B cell (primary cell): Measurements from ENCODE around the gene SLC39A8. TPM values are rescaled to one million over a fixed set of nuclear protein-coding genes. Genes with fewer than 3 reads are reported as not detected.
"Not testable (repeated sequence)": the region's sequence is repeated elsewhere in the genome, so short reads cannot be mapped to it uniquely, and the experiment has no call there.

ENCODE experiments used
- ATAC-seq: fragments of 200-7000 bp; cut with Tn5 transposase; one replicate; pipeline ENCODE4 v1.10.0; 2021; ENCODE audit warnings: low read depth, mild to moderate bottlenecking, moderate number of reproducible peaks, moderate library complexity
- CTCF ChIA-PET: fragments of 350-600 bp; sonication (Branson Sonifier 250); formaldehyde crosslinking; loops from one replicate; lab custom pipeline; 2021; ENCODE audit warnings: antibody characterized with exemption, inconsistent platforms; lab: Charles Lee
- POLR2A ChIA-PET: fragments of 350-600 bp; sonication (Branson Sonifier 250); formaldehyde crosslinking; loops from one replicate; lab custom pipeline; 2021; ENCODE audit warnings: antibody characterized with exemption; lab: Charles Lee
- DNase-seq: peaks from one replicate; pipeline ENCODE4 v3.0.0; 2013
- H2AFZ ChIP-seq: 2 replicates; pipeline ENCODE4 v1.6.1; 2012; ENCODE audit warnings: mild to moderate bottlenecking, low read depth, low read length; ENCODE audit not compliant: insufficient read depth, poor library complexity, severe bottlenecking
- H3K27ac ChIP-seq, 2 donors: 1 replicate in 1 of 2; 2 replicates in 1 of 2; pipeline ENCODE4 v1.5.1; 2012 to 2013; ENCODE audit warnings: low read length in 2 of 2, mild to moderate bottlenecking in 2 of 2, moderate library complexity in 1 of 2
- H3K27me3 ChIP-seq, 4 experiments: fragments of 200-600 bp in 1 of 4; sonication (generic) in 1 of 4; replicated peaks in 1 of 4; 1 replicate in 2 of 4; 2 replicates in 2 of 4; pipeline versions ENCODE4 v1.6.1 to v1.7.0; 2013 to 2016; ENCODE audit warnings: low read length in 3 of 4, mild to moderate bottlenecking in 2 of 4, mixed read lengths in 1 of 4, moderate library complexity in 1 of 4; ENCODE audit not compliant: insufficient read depth in 4 of 4, control insufficient read depth in 3 of 4; ENCODE audit errors: control extremely low read depth in 1 of 4
- H3K36me3 ChIP-seq, 2 experiments: replicated peaks in 1 of 2; 1 replicate in 1 of 2; 2 replicates in 1 of 2; pipeline versions ENCODE4 v1.6.1 to v1.7.1; 2013; ENCODE audit warnings: low read length in 1 of 2; ENCODE audit not compliant: insufficient read depth in 2 of 2, control insufficient read depth in 1 of 2; ENCODE audit errors: control extremely low read depth in 1 of 2, extremely low read depth in 1 of 2
- H3K4me1 ChIP-seq, 2 donors: fragments of 200-600 bp in 1 of 2; sonication (generic) in 1 of 2; 1 replicate in 1 of 2; 2 replicates in 1 of 2; pipeline versions ENCODE4 v1.5.1 to v1.6.1; 2013 to 2017; ENCODE audit warnings: low read length in 2 of 2; ENCODE audit not compliant: control insufficient read depth in 2 of 2, insufficient read depth in 2 of 2
- H3K4me2 ChIP-seq: replicated peaks from 2 replicates; pipeline ENCODE3; 2012; ENCODE audit warnings: mild to moderate bottlenecking, low read depth, low read length; ENCODE audit not compliant: poor library complexity, severe bottlenecking
- H3K4me3 ChIP-seq, 5 experiments: fragments of 200-600 bp in 1 of 5; sonication (generic) in 1 of 5; 1 replicate in 3 of 5; 2 replicates in 2 of 5; pipeline versions ENCODE4 v1.5.1 to v1.7.0; 2011 to 2016; ENCODE audit warnings: low read length in 4 of 5, mild to moderate bottlenecking in 4 of 5, low read depth in 2 of 5, control low read depth in 1 of 5, moderate library complexity in 1 of 5; ENCODE audit not compliant: insufficient read depth in 1 of 5; ENCODE audit errors: control extremely low read depth in 1 of 5, extremely low read depth in 1 of 5
- H3K79me2 ChIP-seq: fragments of 200-600 bp; sonication (generic); one replicate; pipeline ENCODE4 v1.6.0; 2016; ENCODE audit warnings: low read length; ENCODE audit not compliant: control insufficient read depth, insufficient read depth
- H3K9ac ChIP-seq: fragments of 200-600 bp; sonication (generic); 2 replicates; pipeline ENCODE4 v1.6.1; 2017; ENCODE audit warnings: mild to moderate bottlenecking, low read length, moderate library complexity
- H3K9me3 ChIP-seq, 3 donors: one replicate each; pipeline versions ENCODE4 v1.6.1 to v1.7.1; 2013; ENCODE audit warnings: low read length in 2 of 3; ENCODE audit not compliant: control insufficient read depth in 2 of 3, insufficient read depth in 1 of 3; ENCODE audit errors: control extremely low read depth in 1 of 3
- H4K20me1 ChIP-seq: 2 replicates; pipeline ENCODE4 v1.6.0; 2012; ENCODE audit warnings: mild to moderate bottlenecking, low read length; ENCODE audit not compliant: insufficient read depth, control insufficient read depth, poor library complexity, severe bottlenecking
- H3K27ac Mint-ChIP-seq: one replicate; pipeline ENCODE4 v1.8.0; 2021; ENCODE audit warnings: mixed read lengths
- H3K27me3 Mint-ChIP-seq: one replicate; pipeline ENCODE4 v1.8.0; 2021; ENCODE audit warnings: mixed read lengths
- H3K4me1 Mint-ChIP-seq: one replicate; pipeline ENCODE4 v1.8.0; 2021; ENCODE audit warnings: mixed read lengths
- H3K4me3 Mint-ChIP-seq: one replicate; pipeline ENCODE4 v1.8.0; 2021; ENCODE audit warnings: mixed read lengths
- H3K9me3 Mint-ChIP-seq: one replicate; pipeline ENCODE4 v1.8.0; 2022; ENCODE audit warnings: mixed read lengths; ENCODE audit not compliant: insufficient read depth
- CTCF ChIP-seq: fragments of 200-600 bp; IDR thresholded peaks from one replicate; pipeline ENCODE4 v1.8.0; 2022; ENCODE audit warnings: antibody characterized with exemption, mild to moderate bottlenecking
- EZH2 ChIP-seq: IDR thresholded peaks from 2 replicates; pipeline ENCODE4 v1.6.1; 2012; ENCODE audit warnings: borderline replicate concordance, low read depth, mild to moderate bottlenecking, moderate library complexity, low read length; ENCODE audit not compliant: insufficient read depth, poor library complexity, severe bottlenecking
- WGBS: methylation state at CpG from one replicate; pipeline ENCODE4 v1.1.5; 2013; ENCODE audit warnings: missing lambda C conversion rate; ENCODE audit not compliant: insufficient coverage; 5-methylcytosine and 5-hydroxymethylcytosine counted together
- intact Hi-C: fragments of 100-400 bp; cut with micrococcal nuclease; formaldehyde crosslinking; loops from one replicate; pipeline ENCODE4 v1.10.0; 2022
- polyA plus RNA-seq: library from polyadenylated mRNA; depleted of rRNA; stranded (reverse); fragments of >200 nt; gene quantifications from 2 replicates; pipeline ENCODE4 v1.2.3, GENCODE V29; 2012
- total RNA-seq, 2 donors: library from RNA; stranded (reverse); fragments of 120-200 nt in 1 of 2; gene quantifications; 1 replicate in 1 of 2; 2 replicates in 1 of 2; pipeline versions ENCODE4 v1.2.3 to v1.2.4, GENCODE V29; 2013 to 2022

Gene SLC39A8
- total and polyA plus RNA-seq, 2 donors (not counting 1 experiment from before 2014, with no cell fraction given): 2.4 to 8.4 TPM

GRCh38 chr4:102362922-102363432 is 17.7 kb upstream of the SLC39A8 start:
- Histone ChIP-seq H3K4me1 (no peaks in the 10 kb centered on the region), H3K79me2 (no peaks in the 10 kb centered on the region), H3K9me3 (no peaks in the 10 kb centered on the region), H2AFZ (no peak overlapping the region), H4K20me1 (no peaks in the 10 kb centered on the region), H3K36me3 (no peaks in the 10 kb centered on the region), H3K27me3 (peaks cover 0 to 4% (median 0%) of the 10 kb centered on the region in 4 experiments), H3K9ac (no peak overlapping the region), H3K27ac (no peak overlapping the region), H3K4me3 (no peak overlapping the region), H3K4me2 (no peak overlapping the region)
- TF ChIP-seq CTCF (no peak), EZH2 (no peak)
- ChIA-PET CTCF (no interaction called here), POLR2A (no interaction called here)
- intact Hi-C loops: no loop called here
- Mint-ChIP-seq H3K27ac (no peak overlapping the region), H3K4me3 (no peak overlapping the region), H3K9me3 (no peaks in the 10 kb centered on the region), H3K27me3 (peaks cover 5% of the 10 kb centered on the region), H3K4me1 (no peaks in the 10 kb centered on the region)
- ATAC-seq (no peak), DNase-seq (no peak)
- WGBS: 100% methylated on average over 1 of the region's 2 CpGs

- 100% methylated on average over 3 of the region's 3 CpGs for WGBS
- Histone ChIP-seq H3K4me1 (no peaks in the 10 kb centered on the region), H3K27me3 (peaks cover 0 to 2% (median 0%) of the 10 kb centered on the region in 4 experiments), H3K9me3 (no peaks in the 10 kb centered on the region), H3K36me3 (no peaks in the 10 kb centered on the region), H3K9ac (no peak overlapping the region), H2AFZ (no peak overlapping the region), H3K4me2 (no peak overlapping the region), H3K4me3 (no peak overlapping the region), H4K20me1 (no peaks in the 10 kb centered on the region), H3K79me2 (no peaks in the 10 kb centered on the region), H3K27ac (no peak overlapping the region)
- Mint-ChIP-seq H3K27me3 (peaks cover 2% of the 10 kb centered on the region), H3K27ac (no peak overlapping the region), H3K4me3 (no peak overlapping the region), H3K9me3 (no peaks in the 10 kb centered on the region), H3K4me1 (no peaks in the 10 kb centered on the region)
- intact Hi-C loops: no loop called here
- CTCF ChIA-PET: no interaction called here
- POLR2A ChIA-PET: no interaction called here
- ATAC-seq: no peak
- no peak for TF ChIP-seq EZH2
- no peak for DNase-seq
Measured at GRCh38 chr4:102358128-102358527, 12.8 kb upstream of the SLC39A8 start.

GRCh38 chr4:102357637-102358036 is 12.4 kb upstream of the SLC39A8 start:
- H3K9ac ChIP-seq, H3K27me3 ChIP-seq, H3K4me3 ChIP-seq, H3K27ac ChIP-seq, DNase-seq, H3K27me3 Mint-ChIP-seq, ATAC-seq, H4K20me1 ChIP-seq, H3K4me3 Mint-ChIP-seq, intact Hi-C loops, H3K36me3 ChIP-seq, H3K9me3 Mint-ChIP-seq, H3K4me1 ChIP-seq, POLR2A ChIA-PET, H3K4me1 Mint-ChIP-seq, H3K27ac Mint-ChIP-seq, H2AFZ ChIP-seq, H3K9me3 ChIP-seq, H3K4me2 ChIP-seq, H3K79me2 ChIP-seq, CTCF ChIA-PET: not testable (repeated sequence)
